Dedifferentiated amniotic fluid mesenchymal stem cell (primary cell): ENCODE measurements around the gene SLC22A31.

ENCODE experiments used
- DNase-seq: peaks from one replicate; pipeline ENCODE4 v3.0.0-alpha.2; 2016; ENCODE audit errors: extremely low spot score

SLC22A31 gene

DNA sequence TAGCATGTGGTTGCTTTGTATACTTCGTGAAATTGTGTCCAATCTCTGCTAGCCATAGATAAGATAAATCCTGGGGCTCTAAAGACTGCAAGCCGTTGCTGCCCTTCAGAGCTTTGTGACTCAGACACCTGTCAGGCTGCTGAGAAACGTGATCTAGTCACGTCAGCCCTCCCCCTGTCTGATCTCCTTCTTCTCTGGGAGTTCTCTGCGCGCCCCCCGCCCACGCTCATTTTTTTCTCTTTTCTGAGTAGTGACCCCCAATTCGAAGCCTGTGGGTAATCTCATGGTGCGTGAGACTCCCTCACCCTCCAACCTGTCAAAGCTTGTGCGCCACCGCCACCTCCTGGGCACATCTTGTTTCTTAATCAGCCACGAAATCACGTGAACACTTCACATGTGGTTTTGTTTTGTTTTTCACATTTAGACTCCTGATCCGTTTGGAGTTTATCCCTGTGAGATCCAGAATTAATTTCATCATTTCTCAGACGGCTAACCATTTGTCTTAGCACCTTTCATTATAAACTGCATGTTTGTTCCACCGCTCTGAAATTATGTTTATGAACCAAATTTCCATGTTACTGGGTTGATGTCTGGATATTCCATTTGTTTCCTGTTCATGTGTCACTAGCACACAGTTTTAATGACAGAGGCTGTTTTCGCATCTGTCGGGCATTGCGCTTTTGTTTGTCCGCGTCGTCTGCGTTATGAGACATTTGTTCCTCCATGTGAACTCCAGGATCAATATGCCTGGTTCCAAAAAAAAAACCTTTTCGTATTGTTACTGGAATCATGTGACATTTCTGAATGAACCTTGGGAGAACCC, 16.2 kb upstream of the SLC22A31 start:
- DNase-seq, result peak; percentile 74

DNA sequence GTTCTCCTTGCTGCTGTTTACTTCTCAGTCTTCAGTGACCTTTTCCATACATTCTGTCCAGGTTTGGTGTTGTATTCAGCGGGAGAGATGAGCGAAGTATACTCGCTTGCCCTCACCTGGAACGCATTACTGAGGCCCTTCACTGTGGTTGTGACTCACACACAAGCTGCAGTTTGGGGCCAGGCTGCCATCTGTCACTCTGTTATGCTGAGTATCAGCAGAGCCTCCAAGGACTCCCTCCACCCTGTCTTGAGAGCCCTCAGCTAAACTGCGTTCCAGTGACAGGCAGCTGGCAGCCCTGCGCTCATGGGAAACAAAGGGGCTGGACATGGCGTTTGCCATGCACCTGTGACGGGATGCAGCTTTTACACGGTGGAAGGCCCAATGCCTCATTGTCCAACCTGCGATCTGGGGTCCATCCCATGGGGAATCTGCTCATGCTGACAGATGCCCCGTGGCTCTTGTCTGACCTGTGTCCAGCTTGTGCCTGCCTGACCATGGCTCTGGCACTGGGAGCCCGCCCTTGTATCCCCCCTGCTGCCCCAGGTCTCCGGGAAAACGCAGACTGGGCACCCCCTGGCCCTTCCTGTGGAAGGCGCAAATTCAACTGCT, 10.7 kb upstream of the SLC22A31 start:
- DNase-seq, result no peak

DNA sequence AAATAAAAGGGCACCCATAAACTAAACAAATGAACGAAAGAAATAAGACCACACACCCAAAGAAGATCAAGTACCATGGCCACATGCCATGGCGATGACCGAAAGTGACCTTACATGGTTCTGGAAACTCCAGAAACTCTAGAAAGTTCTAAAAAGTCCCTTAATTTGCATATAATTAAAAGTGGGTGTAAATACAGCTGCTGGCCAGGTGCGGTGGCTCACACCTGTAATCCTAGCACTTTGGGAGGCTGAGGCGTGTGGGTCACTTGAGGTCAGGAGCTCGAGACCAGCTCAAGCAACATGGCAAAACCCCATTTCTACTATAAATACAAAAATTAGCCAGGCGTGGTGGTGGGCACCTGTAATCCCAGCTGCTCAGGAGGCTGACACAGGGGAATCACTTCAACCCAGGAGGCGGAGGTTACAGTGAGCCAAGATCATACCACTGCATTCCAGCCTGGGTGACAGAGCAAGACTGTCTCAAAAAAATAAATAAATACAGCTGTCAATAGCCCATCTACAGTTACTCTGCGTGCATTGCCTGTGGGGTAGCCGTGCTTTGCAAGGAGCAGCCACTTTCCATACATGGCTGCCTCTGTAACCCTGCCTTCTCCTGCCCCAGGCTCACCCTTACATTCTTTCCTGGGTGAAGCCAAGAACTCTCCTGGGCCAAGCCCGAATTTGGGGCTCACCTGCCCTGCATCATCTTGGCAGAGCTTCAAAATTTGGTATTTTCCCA, 10.0 kb upstream of the SLC22A31 start:
- no peak for DNase-seq

DNA sequence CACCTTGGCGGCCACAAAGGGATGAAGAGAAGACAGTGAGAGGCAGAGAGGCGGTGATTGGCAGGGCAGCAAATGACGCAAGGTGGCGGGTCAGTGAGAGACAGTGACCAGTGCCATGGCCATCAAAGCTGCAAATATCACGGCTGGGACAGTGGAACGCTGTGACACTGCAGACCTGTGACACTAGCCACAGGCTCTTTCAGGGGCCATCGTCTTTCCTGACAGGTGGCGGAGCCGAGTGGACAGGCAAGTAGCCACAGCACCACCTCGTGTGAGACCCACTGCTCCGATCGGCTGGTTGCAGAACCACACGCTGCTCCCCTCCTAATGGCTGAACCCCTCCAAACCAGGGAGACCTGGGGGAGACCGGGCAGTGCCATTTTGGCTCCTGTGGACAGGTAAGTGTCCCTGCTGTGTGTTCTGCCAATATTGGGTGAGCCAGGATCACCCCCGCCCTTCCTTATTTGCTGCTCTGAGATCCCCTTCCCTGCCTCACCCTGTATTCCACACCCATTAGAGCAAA, 9.2 kb upstream of the SLC22A31 start:
- no peak for DNase-seq

DNA sequence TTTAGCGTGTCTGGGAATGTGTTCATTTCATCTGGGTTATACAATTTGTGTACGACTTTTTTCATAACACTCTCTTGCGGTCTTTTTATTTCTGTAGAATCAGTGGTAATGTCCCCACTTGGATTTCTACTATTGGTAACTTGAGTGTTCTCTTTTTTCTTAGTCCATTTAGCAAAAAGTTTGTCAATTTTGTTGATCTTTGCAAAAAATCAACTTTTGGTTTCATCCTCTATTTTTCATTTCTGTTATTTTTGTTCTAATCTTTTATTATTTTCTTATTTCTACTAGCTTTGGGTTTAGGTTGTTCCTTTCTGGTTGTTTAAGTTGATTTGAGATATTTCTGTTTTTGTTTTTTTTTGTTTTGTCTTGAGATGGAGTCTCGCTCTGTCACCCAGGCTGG, 7.7 kb upstream of the SLC22A31 start:
- DNase-seq, result no peak

DNA sequence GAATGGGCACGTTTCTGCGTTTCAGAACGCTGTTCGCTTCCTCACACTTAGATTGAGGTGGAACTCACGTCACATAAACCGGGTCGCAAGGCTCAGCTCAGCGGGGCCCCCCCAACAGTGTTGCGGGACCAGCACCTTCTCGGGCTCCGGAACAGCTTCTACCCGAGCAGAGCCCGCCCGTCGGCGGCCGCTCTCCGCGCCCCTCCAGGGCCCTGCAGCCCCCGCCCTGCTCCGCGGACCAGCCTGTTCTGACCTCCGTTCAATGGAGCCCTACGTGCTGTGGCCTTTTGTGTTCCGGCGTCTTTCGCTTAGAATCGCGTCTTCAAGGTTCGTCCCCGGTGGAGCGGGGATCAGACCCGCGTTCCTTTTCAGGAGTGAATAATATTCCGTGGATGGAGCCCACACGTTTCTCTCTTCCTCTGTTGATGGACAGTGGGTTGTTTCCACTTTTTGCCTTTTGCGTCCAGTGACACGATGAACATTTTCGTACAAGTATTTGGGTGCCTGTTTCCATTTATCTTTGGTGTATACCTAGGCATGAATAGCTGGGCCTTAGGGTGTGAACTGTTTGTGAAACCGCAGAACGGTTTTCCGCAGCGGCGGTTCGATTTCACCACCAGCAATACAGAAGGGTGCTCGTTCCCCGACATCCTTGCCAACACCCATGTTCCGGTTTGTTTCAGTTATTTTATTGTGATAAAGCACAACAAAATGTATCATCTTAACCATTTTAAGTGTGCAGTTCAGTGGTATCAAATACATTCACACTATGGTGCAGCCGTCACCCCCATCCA, 2.3 kb upstream of the SLC22A31 start:
- DNase-seq, result no peak

DNA sequence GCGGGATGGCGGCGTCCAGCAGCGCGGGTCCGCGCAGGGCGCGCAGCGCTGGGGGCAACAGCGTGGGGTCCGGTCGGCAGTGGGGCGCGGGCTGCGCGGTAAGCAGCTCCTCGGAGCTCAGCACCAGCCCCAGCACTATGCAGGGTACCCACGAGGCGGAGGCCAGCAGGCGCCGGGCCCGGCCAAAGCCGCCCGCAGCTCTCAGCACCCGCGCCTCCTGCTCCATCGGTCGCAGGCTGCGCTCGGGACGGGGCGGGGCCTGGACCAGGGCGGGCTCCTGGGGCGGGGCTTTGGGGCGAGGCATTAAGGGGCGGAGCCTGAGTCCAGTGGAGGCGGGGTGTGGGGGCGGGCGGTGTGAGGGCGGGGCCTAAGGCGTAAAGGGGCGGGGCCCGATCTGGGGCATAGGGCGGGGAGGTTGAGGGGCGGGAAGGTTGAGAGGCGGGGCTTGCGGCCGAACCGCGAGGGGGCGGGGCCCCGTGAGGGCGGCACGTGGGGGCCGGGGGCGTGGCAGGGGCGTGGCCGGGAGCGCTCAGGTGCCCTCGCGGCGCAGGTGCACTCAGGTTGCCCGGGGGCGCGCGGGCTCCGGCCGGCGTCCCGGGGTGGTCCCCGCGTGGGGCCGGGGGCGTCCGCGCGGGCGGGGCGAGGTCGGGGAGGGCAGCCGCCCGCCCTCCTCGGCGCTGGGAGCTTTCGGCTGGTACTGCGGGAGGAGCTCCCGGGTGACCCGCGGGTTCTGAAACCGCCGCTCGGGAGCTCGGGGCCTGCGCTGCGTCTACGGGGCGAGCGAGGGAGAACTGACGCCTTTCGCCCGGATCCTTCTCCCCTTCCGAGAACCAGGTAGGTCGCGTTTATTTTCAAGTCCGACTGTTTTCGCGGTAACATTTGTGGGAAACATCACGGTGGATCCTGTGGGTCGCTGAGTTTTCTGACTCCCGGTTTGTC, 1.4 kb upstream of the SLC22A31 start:
- DNase-seq, result peak; percentile 22

DNA sequence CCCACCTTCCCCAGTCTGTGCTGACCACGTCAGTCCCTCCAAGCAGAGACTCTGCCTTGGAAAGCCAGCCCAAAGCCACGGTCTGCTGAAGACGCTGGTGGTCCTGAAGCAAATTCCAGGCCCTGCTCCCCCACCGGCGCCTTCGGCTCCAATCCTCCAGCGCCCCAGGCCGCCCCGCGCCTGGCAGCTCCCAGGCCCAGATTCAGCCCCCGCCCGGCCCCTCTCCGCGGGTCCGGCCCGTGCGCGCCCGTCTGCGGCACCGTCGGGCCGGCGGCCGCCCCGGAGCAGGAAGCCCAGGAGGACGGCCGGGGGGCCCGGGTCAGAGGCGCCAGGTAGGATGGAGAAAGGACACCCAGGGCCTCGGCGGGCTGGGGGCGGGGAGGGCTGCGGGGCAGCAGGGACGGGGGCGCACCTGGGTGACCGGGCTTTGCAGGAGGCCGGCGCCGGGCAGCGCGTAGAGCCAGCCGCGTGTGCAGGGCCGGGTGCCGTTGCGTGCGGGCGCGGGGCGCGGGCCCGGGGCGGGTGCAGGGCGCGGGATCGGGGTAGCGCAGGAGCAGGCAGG, 594 bp upstream of the SLC22A31 start:
- no peak for DNase-seq

DNA sequence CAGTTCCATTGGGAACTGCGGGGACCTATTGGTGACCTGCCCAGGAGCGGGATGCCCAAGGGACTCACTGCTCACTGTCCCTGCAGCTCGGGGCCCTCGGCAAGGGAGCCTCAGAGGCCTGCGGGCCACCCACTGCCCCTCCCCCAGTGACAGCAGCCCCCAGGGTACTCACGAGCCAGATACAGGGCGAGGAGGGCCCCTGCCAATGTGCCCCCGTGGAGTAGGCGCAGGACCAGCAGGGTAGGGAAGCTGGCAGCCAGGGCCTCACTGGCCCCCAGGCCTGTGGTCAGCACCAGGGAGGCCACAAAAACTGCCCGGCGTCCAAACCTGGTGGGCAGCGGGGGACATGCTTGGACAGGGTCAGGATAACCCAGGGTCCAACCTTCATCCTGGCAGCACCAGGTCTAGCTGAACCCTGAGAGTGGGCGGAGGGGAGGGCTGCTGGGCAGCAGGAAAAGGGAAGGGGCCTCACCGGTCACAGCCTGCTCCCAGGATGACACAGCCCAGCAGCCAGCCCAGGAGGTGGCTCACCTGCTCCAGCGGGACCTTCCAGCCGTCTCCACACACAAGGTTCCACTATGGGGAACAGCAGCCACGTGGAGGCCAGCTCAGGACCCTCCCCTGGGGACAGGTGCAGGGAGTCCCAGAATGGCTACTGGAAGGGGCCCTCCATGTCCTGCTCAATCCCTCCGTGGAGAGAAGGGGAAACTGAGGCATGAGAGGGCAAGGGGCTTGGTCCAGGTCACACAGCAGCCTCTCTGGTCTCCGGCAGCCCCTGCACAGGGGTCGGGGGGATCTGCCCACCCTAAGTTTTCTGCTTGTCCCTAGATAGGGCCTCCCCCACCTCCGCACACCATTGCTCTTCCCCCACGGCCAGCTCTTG, 855 bp downstream of the SLC22A31 start:
- DNase-seq, result no peak

DNA sequence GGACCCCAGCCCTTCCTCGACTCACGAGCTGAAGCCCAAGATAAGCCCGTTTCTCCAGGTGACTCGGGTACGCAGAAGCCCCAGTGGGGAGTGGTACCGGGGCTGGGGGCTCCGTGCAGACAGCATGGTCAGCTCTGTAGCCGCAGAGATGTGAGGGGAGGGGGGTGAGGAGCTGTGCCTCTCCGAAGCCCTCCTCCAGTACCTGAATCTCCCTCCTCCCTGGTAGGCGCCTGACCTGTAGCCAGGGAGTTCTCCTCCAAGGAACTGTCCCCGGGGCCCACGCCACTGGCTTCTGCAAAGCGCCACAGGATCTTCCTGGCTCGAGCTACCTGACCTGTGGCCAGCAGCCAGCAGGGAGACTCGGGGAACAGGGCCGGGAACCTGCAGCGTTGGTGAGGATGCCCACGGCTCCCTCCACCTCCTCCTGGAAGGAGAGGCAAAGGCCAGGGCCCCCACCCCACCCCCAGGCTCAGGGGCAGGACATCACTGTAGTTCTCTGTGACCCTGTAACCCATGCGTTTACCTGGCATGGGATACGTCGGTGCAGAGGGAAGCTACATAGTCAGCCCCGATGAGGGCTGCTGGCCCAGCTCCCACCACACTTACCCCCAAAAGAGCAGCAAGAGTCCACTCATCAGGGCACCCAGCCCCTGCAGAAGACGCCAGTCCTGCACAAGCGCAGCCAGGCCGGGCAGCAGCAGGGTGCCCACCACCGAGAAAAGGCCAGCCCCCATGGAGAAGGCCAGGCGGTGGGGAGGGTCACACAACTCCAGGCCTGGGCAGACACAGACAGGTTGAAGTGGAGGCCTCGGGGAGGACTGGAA, 1.7 kb downstream of the SLC22A31 start:
- no peak for DNase-seq

DNA sequence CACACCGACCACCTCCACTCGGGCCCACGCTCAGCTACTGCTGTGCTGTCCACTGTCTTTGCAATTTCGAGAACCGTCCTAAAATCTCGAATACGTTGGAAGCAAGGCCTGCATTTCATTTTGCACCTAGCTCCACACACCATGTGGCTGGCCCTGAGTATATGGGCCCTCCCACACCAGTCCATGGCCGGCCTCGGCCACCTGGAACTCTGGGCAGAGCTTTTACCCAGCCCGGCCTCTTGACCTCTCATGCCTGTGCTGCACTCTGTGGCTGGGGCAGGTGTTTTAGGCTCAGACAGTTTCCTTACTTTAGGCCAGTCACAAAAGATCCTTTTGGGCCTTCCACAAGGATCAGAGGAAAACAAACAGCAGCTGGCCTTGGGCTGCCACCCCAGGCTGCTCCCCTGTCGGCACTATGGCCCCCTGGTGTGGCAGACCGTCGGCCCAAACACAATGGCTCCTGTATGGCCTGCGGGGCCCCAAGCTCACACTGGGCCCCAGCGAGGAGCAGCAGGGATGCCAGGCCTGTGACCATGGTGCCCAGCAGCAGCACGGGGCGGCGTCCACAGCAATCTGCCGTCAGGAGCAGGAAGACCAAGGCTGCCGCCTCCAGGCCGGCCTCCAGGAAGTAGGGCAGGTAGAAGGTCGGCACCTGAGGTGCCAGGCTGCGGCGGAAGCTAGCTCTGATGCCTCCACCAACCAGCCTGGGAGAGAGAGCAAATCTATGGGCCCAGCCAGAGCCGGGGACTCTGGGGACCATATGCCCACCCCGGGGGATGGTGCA, 2.5 kb downstream of the SLC22A31 start:
- DNase-seq, result no peak

DNA sequence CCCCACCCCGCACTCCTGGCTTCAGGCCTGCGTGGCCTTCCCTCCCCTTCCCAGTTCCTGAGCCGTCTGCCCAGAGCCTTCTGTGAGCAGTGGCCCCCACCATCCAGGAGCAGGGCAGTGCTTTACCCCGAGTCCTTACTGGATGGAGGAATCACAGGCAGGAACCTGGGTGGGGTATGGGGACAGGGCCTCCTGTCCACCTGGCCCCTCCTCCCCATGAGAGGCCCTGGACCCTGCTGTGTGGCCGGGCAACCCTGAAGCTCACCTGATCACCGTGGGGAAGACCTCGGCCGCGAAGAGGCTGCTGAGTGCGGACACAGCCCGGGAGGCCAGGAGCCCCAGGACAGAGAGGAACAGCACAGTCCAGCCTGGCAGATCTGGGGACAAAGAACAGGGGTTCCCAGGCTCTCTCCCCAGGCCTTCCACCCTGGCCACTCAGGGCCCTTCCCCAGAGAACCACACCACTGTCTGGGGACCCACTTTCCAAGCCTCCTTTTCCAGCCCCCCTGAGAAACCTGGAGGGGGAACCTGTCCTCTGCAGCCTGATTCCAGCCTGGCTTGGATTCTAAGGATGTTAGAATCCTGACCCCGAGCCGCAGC, 3.2 kb downstream of the SLC22A31 start:
- DNase-seq, result no peak

DNA sequence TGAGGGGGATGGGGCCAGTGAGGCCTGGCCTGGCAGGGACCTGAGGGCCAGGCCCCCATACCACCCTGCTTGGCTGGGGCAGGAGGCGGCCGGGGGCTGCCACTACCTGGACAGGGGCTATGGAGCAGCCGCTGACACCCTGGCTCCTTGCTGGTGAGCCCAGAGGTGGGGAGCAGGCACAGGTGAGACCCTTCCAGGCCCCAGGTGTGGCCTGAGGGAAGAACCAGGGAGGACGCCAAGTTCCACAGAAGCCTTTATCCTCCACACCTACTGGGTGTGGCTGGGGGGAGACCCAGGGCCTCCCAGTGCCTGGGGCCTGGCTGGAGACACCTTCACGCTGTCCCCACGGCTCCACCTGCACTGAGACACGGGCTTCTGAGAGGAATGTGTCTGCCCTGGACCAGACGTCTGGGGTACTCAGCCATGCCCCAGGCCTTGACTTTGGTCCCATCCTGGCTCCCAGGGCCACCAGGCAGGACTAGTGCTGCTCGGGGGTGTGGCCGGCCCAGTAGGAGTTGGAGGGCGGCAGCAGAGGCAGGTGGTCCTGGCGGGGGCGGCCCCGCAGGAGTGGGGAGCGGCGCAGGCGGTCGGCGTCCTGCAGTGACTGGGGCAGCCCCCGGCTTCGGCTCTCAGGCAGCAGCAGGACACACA, 4.7 kb downstream of the SLC22A31 start:
- no peak for DNase-seq

DNA sequence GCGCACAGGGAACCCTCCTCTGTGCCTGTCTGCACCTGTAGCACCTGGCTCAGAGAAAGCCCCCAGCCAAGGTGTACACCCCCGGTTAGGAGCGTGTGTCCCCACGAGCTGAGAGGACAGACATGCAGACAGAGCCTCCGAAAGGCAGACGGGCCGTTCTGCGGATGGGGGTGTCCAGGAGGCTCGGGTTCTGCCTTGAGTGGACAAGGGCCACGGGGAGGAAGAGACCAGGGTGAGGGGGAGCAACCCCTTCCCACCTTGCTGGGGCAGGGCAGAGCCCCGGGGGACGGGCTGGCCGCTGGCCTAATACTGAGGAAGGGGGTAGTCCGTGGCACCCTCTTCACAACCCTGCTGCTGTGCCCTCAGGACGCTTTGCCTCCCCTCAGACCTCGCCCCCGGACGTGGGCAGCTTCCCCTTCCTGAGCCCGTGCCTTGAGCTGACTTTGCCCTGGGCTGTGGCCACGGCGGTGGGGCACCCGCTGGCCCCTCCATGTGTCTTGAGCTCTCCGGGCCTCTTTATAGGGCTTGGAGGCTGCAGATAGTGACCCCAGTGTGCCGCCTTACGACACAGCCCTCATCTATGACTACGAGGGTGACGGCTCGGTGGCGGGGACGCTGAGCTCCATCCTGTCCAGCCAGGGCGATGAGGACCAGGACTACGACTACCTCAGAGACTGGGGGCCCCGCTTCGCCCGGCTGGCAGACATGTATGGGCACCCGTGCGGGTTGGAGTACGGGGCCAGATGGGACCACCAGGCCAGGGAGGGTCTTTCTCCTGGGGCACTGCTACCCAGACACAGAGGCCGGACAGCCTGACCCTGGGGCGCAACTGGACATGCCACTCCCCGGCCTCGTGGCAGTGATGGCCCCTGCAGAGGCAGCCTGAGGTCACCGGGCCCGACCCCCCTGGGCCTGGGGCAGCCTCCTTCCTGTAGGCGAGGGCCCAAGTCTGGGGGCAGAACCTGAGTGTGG, 5.7 kb downstream of the SLC22A31 start:
- DNase-seq, result no peak

DNA sequence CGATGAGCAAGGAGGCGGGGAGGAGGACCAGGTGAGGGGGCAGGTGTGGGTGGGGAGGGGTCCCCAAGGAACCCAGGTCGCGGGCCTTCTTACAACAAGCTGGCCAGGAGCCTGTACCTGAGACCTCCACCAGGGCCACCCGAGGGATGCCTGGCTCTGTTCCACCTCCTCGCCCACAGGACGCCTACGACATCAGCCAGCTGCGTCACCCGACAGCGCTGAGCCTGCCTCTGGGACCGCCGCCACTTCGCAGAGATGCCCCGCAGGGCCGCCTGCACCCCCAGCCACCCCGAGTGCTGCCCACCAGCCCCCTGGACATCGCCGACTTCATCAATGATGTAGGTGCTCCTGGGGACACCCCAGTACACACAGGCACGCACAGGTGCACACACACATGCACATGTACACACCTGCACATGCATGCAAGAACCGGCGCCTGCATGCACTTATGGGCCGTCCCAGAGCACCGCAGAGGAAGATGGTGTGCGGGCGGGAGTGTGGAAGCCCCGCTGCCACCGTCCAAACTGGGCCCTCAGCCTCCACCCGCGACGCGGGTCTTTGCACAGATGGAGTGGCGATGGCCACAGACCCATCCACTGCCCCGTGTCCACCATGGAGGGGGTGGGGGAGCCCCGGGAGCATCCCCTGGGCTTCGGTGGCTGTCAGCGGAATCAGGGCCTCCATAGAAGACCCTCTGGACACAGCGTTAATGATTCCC, 6.6 kb downstream of the SLC22A31 start:
- no peak for DNase-seq
